ENCODE results near the gene SIDT2.

SIDT2 gene

DNA sequence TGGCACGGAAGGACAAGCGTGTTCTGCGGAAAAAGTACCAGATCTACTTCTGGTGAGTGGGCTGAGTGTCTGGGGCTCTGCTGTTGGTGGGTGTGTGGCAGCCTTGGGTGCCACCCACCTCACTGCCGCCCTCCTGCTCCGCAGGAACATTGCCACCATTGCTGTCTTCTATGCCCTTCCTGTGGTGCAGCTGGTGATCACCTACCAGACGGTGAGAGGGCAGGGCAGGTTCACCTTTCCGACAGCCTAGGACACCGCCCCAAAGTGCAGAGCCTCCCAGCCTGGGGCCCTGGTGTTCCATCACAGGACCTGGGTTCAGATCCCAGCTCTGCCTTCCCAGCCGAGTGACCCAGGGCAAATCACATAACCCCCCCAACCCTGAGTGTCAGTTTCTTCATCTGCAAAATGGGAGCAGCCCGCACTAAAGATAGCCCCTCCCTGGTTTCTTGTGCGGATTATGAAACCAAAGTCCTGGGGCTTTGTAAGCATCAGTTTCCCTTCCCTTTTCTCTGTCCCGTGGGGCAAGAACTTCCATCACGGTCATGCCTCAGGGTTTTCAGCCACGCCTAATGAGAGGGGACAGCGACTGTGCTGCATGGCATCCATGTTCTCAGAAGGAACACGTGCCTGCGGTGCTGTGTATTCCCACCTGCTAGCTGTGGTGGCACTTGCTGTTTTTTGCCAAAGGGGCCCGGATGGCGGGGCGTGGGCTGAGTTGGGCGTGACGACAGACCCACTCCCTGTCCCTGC lies 10.8 kb downstream of the SIDT2 start:
- no peak for DNase-seq

GRCh38 chr11:117189941-117190544 lies 11.5 kb downstream of the SIDT2 start:
- no peak for DNase-seq

GRCh38 chr11:117191680-117192400 lies 13.3 kb downstream of the SIDT2 start:
- DNase-seq, result no peak

GRCh38 chr11:117192401-117192875 lies 13.9 kb downstream of the SIDT2 start:
- no peak for DNase-seq

DNA sequence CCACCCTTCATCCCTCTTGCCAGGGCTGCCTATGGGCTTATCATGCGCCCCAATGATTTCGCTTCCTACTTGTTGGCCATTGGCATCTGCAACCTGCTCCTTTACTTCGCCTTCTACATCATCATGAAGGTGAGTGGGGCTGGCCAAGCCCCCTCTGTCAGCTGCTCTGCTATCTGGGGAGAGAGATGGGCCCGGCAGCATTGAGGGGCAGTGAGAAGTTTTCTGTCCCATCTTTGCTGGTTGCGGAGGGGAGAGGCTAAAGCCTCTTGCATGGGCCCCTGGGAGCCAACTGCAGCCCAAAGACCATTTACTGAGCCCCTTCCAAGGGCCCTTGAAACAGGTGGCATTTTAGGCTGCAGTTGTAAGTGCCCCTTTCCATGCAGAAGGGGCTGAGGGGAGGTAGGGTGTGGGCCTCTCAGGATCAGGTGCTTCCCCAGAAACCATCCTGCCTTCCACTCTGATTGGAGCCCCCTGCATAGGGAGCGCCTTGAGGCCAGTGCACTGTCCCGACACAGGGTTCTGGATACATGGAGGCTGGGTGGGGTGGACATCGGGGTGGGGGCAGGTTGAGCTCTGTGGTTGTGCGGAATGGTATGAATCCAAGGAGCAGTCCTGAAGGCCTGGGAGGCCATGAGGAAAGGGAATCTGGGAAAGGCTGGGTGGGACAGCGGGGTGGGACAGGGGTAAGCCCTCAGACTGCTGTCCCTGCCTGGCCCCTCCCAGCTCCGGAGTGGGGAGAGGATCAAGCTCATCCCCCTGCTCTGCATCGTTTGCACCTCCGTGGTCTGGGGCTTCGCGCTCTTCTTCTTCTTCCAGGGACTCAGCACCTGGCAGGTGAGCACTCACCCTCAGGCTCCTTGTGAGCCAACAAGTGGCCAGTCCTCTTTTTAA lies 14.8 kb downstream of the SIDT2 start:
- no peak for DNase-seq

DNA sequence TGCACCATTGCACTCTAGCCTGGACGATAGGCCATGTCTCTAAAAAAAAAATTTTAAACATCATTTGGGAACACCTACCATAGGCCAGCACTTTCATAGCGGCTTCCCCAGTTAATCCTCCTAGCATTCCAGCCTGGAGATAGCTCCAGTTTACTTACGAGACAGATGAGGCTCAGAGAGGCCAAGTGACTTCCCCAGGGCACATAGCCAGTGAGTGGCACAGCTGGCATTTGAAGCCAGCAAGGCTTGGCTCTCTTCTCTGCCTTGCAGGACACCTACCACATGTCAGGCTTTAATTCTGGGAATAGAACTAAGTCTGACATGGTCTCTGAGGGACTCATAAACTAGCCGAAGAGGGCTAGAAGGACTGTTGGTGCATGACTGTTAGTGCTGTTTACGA lies 15.7 kb downstream of the SIDT2 start:
- no peak for DNase-seq

DNA sequence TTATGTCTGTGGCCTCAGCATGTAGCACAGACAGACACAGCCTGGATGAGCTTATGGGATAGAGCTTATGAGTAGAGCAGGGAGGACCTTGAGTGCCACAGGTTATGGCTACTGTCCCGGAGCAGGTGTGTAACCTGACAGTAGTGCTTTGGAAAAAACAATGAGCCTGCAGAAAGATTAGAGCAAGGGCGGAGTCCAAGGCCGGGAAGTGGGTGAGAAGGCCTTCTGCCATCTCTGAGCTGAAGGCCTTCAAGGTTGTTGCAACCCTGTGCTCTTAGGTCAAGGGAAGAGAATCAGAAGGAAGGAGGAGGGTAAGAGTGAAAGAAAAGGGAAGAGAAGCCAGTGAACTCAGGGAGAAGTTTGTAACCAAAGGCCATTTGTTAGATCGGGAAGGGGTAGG lies 16.7 kb downstream of the SIDT2 start:
- DNase-seq, result no peak

DNA sequence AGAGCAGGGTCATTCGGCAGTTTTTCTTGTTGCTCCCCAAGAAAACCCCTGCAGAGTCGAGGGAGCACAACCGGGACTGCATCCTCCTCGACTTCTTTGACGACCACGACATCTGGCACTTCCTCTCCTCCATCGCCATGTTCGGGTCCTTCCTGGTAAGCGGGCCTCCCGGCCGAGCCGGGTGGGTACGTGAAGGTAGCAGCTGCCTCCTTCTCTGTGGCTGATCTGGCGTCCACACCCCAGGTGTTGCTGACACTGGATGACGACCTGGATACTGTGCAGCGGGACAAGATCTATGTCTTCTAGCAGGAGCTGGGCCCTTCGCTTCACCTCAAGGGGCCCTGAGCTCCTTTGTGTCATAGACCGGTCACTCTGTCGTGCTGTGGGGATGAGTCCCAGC lies 17.2 kb downstream of the SIDT2 start:
- no peak for DNase-seq

- DNase-seq, result no peak
Measured at GRCh38 chr11:117197006-117197405, 18.5 kb downstream of the SIDT2 start.

DNA sequence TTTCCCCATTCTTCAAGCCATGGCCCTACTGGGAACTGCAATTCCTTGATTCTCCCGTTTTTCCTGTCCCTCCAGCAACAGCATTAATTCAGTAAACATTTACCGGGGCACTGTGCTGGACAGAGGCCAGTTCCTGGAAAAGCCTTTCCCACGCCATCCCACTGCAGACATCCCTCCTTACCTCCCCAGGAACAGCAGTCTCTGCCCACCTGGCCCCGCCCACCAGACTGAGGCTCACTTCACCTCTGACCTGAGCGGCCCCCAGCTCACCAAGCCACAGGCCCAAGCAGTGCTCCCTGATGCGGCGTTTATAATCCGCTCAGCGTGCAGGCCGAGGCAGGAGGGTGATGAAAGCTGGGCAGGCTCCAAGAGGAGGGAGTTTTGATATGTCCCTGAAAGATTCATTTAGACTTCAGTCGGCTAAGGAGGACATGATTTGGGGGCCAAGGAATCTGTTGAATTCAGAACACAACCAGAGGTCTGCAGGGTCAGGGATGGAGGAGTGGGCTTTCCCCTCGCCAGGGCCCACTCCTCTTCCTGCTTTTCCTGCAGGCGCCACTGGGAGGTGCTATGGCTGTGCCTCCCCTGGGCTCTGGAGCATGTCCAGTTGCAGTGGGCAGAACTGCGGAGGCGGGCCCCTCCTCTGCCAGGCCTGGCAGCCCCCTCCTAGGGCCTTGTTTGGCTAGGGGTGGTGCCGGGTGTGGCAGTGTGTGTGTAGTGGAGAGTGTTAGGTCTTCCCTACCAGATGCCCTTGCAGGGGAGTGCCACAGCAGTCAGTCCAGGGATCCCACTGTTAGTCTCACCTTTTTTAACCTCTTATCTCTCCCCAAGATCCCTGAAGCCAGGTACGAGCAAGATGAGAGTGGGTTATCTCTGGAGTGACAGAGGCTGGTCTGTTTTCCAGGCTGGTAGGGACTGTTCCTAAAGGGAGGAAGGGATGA lies 19.2 kb downstream of the SIDT2 start:
- no peak for DNase-seq

- DNase-seq, result no peak
Measured at GRCh38 chr11:117198613-117199012, 20.1 kb downstream of the SIDT2 start.

GRCh38 chr11:117199053-117199915 lies 20.7 kb downstream of the SIDT2 start, which contains the start of gene TAGLN:
Gene TAGLN (plus strand): TSS chr11:117199370. CDS start chr11:117203014, 3,644 bp downstream.
- DNase-seq, result no peak

DNA sequence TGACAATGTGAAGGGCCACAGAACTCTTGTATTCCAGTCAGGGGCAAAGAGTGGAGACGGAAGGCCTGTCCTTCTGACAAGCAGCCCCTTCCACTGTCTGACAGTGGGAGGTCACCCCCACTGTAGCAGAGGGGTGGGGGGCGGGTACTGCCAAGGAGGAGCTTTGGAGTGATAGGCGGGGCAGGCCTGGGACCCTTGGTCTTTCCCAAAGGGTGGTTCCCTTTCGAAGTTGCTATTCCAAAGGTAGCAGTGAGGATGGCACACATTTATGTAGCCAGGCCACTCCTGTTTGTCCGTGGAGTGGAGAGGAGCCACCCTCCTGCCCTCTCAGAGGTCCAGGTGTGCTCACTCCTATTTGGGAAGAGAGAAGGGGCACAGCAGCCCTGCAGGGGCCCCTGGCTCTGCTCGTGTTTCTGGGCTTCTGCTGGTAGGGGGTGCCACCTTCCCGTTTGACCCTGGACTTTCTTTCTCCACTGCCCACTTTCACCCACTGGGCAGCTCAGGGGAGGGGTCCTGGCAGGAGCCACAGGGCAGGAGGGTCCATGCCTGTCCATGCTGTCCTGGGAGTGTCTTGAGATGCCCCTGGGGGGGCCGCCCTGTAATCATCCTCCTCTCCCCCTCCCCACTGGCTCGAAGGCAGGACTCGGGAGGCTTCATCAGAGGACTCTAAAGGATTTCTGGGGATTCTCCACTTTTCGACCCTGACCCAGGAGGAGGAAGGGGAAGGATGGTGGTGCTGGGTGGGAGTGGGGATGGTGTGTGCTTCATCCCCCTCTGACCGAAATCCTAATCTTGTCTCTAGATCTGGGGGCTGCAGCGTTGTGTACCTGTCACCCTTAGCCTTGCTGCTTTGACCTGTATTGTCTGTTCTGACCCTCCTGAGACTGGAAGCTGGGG lies 21.6 kb downstream of the SIDT2 start:
- DNase-seq, result no peak

- DNase-seq, result no peak
Measured at GRCh38 chr11:117200813-117201657, 22.5 kb downstream of the SIDT2 start.

DNA sequence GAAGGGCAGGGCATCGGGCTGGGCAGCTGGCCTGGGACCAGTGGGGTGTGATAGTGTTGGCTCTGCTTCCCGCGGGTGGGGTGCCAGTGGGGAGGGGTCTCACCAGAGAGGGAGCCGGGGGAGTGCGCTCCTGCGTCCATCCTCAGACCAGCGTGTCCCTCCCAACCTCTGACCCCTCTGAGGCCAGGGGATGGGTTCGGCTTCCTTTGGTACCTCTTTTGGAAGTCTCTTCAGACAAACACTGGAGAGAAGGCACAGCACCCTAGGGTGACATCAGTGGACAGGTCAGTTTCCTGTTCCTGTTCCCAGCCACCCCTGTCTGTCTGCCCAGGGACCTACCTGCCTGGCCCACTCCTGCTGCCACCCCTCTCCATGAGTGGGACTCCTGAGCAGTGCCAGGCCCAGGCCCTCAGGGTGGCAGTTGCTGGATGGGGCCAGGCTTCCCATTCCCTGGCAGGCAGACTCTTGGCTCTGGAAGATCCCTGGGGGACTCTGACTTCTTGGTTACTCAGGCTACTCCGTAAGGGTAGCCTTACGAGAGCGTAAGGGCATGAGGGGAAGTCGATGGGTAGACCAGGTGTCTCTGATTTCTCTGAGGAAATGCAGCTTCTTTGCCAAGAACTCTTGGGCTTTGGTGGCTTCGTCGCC lies 23.2 kb downstream of the SIDT2 start:
- DNase-seq, result no peak

GRCh38 chr11:117202386-117203068 lies 24.0 kb downstream of the SIDT2 start:
- no peak for DNase-seq

- no peak for DNase-seq
Measured at GRCh38 chr11:117203069-117203407, 24.5 kb downstream of the SIDT2 start.
